22Rv1 (cell line): Measurements from ENCODE around the gene COMT.

Experiments
- ZFX ChIP-seq: fragments of 450-650 bp; IDR thresholded peaks from 2 replicates; pipeline ENCODE4 v1.6.1; 2017; ENCODE audit warnings: antibody characterized with exemption, borderline replicate concordance
- TF ChIP-seq, protein P1 (sequence below): fragments of 450-650 bp; IDR thresholded peaks from 2 replicates; pipeline ENCODE4 v1.5.1; 2017; ENCODE audit warnings: mild to moderate bottlenecking

GRCh38 chr22:19932367-19933206, 9.0 kb upstream of the COMT start:
- TF ChIP-seq, protein P1, sequence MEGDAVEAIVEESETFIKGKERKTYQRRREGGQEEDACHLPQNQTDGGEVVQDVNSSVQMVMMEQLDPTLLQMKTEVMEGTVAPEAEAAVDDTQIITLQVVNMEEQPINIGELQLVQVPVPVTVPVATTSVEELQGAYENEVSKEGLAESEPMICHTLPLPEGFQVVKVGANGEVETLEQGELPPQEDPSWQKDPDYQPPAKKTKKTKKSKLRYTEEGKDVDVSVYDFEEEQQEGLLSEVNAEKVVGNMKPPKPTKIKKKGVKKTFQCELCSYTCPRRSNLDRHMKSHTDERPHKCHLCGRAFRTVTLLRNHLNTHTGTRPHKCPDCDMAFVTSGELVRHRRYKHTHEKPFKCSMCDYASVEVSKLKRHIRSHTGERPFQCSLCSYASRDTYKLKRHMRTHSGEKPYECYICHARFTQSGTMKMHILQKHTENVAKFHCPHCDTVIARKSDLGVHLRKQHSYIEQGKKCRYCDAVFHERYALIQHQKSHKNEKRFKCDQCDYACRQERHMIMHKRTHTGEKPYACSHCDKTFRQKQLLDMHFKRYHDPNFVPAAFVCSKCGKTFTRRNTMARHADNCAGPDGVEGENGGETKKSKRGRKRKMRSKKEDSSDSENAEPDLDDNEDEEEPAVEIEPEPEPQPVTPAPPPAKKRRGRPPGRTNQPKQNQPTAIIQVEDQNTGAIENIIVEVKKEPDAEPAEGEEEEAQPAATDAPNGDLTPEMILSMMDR: no peak
- no peak for TF ChIP-seq ZFX
